ENCODE measurements around the gene CLCNKB. TPM values are rescaled to one million over a fixed set of nuclear protein-coding genes. Genes with fewer than 3 reads are reported as not detected.

The CLCNKB gene
- total and polyA plus RNA-seq, 2 experiments from 2014 or later: 24.8 to 55.6 TPM

DNA sequence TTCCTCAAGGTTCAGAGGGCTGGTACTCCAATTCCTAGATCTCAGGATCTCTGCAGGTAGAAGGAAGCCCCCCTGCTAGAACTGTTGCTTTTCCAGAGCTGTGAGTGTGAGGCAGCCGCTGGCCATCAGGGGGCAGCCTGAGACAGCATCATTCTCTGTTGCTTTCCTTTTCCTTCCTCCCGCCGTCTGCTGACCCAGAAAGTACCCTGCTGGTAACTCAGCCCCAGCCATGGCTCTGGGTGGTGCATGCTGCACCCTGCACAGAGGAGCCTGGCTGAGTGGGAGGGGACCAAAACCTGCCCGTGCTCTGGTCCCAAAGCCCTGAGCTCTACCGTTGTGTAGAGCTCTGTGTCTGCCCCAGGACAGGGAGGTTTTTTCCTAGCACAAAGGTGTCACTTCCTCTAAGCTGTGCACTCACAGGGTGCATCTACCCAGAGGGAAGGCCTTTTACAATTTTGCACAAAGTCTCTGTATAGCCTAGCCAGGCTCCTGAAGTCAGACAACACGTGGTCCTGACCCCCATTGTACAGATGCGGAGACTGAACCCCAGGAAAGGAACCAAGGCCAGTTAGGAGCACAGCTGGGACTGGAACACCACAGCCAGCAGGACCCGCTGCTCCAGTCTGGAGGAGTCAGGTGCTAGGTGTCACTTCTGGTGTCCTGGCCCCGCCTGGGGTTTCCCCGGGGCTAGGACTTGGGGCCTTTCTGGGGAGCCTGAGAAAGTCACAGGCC, 35.5 kb downstream of the CLCNKB start:
- no peak overlapping the region for H3K4me3 ChIP-seq
- no peaks in the 10 kb centered on the region for H3K9me3 ChIP-seq (ENCODE audit: low read depth)
- TF ChIP-seq, protein P1, sequence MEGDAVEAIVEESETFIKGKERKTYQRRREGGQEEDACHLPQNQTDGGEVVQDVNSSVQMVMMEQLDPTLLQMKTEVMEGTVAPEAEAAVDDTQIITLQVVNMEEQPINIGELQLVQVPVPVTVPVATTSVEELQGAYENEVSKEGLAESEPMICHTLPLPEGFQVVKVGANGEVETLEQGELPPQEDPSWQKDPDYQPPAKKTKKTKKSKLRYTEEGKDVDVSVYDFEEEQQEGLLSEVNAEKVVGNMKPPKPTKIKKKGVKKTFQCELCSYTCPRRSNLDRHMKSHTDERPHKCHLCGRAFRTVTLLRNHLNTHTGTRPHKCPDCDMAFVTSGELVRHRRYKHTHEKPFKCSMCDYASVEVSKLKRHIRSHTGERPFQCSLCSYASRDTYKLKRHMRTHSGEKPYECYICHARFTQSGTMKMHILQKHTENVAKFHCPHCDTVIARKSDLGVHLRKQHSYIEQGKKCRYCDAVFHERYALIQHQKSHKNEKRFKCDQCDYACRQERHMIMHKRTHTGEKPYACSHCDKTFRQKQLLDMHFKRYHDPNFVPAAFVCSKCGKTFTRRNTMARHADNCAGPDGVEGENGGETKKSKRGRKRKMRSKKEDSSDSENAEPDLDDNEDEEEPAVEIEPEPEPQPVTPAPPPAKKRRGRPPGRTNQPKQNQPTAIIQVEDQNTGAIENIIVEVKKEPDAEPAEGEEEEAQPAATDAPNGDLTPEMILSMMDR (IDR thresholded peaks at IDR 0.05; ENCODE audit: low read depth, low read length): peak; percentile 90
- peaks cover 3% of the 10 kb centered on the region for H3K27me3 ChIP-seq
- H3K4me1 ChIP-seq (ENCODE audit: low read depth): no peaks in the 10 kb centered on the region
- DNase-seq (ENCODE audit: low read depth in 1 of 2, low spot score in 1 of 2): peak; percentile 79 to 84
- no peak overlapping the region for H3K27ac ChIP-seq
- H3K36me3 ChIP-seq: no peaks in the 10 kb centered on the region

- TF ChIP-seq, protein P1 (IDR thresholded peaks at IDR 0.05; ENCODE audit: low read depth, low read length): no peak
- Histone ChIP-seq H3K27me3 (no peaks in the 10 kb centered on the region), H3K9me3 (ENCODE audit: low read depth) (no peaks in the 10 kb centered on the region), H3K36me3 (no peaks in the 10 kb centered on the region), H3K4me1 (ENCODE audit: low read depth) (peaks cover 3% of the 10 kb centered on the region), H3K4me3 (no peak overlapping the region), H3K27ac (no peak overlapping the region)
- peak; percentile 37 to 39 for DNase-seq (ENCODE audit: low read depth in 1 of 2, low spot score in 1 of 2)
Observed at GRCh38 chr1:16080422-16081150, 37.0 kb downstream of the CLCNKB start.

DNA sequence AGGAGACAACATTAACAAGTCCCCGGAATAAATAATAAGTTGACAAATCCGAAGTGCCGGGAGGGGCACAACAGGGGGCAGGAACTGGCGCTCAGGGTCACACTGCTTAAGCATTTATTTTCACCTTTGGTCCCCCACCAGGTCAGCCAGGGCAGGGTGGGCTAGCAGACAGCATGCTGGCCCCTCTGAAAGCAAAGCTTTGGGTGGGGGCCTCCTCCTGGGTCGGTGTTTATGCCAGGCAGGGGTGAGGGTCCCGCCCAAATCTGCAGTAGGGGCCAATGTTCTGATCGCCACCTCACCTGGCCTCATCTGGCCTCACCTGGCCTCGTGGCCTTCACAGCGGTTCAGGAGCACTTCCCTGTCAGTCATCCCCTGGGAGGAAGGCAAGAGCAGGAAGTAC, 38.1 kb downstream of the CLCNKB start:
- Histone ChIP-seq H3K4me1 (ENCODE audit: low read depth) (peaks cover 4% of the 10 kb centered on the region), H3K4me3 (no peak overlapping the region), H3K27me3 (no peaks in the 10 kb centered on the region), H3K9me3 (ENCODE audit: low read depth) (no peaks in the 10 kb centered on the region), H3K27ac (no peak overlapping the region), H3K36me3 (no peaks in the 10 kb centered on the region)
- TF ChIP-seq, protein P1 (IDR thresholded peaks at IDR 0.05; ENCODE audit: low read depth, low read length): no peak
- DNase-seq (ENCODE audit: low read depth in 1 of 2, low spot score in 1 of 2): no peak

DNA sequence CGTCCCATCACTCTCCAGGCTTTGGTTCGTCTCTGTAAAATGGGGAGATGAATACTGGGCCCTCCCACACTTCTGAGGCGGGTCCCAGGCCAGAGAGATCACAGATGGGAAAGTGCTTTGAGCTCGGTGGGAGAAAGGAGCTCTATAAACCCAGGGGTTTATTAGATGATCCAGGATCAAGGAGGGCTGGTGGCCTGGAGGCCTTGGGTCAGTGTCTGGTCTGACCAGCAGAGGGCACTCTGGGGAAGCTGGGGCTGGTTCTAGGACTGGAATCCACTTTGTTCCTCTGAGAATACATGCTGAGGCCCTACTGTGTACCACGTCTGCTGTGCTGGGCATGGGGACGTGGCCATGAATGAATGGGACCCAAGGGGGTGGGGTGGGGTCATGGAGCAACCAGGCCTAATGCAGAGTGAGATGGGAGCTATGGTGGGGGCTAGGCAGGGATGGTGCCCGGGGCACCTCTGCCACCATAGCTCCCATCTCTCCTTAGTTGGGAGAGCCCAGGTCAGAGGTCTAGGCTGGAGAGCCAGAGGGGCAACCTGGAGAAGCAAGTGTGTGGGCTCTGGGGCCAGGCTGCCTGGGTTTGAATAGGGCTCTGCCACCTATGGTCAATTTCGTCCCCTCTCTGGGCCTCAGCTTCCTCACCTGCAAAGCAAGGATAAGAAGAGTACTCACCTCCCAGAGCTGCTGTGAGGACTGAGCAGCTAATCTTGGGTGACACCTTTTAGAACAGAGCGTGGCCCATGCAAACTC, 38.9 kb downstream of the CLCNKB start:
- DNase-seq (ENCODE audit: low read depth in 1 of 2, low spot score in 1 of 2): peak; percentile 72 to 79

DNA sequence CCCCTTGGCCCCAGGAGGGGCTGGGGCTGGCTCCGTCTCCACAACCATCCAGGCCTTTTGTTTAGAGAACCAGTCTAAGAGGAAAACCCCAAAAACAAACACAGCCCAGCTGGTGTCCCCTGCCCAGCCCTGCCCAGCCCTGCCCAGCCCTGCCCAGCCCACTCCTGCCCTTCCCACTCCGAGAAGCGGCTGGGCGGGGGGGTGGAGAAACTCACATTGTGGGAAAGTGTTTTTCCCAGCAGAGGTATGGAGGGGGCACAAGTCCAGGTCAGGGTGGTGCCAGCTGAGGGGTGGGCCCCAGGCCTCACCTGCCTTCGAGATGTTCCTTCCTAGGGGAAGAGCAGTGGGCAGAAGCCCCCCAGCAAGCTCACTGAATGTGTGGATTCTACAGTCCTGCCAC, 39.9 kb downstream of the CLCNKB start:
- H3K36me3 ChIP-seq: no peaks in the 10 kb centered on the region
- no peak for DNase-seq (ENCODE audit: low read depth in 1 of 2, low spot score in 1 of 2)
- no peak overlapping the region for H3K4me3 ChIP-seq
- H3K27ac ChIP-seq: no peak overlapping the region
- TF ChIP-seq, protein P1 (IDR thresholded peaks at IDR 0.05; ENCODE audit: low read depth, low read length): no peak
- H3K27me3 ChIP-seq: no peaks in the 10 kb centered on the region
- H3K9me3 ChIP-seq (ENCODE audit: low read depth): no peaks in the 10 kb centered on the region
- H3K4me1 ChIP-seq (ENCODE audit: low read depth): peaks cover 4% of the 10 kb centered on the region

More for the DNA sequence above, 38.9 kb downstream of the CLCNKB start:
- Histone ChIP-seq H3K9me3 (ENCODE audit: low read depth) (no peaks in the 10 kb centered on the region), H3K4me3 (no peak overlapping the region), H3K27ac (no peak overlapping the region), H3K36me3 (no peaks in the 10 kb centered on the region), H3K4me1 (ENCODE audit: low read depth) (peaks cover 4% of the 10 kb centered on the region), H3K27me3 (no peaks in the 10 kb centered on the region)
- TF ChIP-seq, protein P1 (IDR thresholded peaks at IDR 0.05; ENCODE audit: low read depth, low read length): peak; percentile 93

All from cardiac muscle cell (in vitro differentiated cells and primary cell).